Parathyroid adenoma (tissue), 2 donors: Measurements from ENCODE around the gene MBOAT7.
"Not testable (repeated sequence)": the region's sequence is repeated elsewhere in the genome, so short reads cannot be mapped to it uniquely, and the experiment has no call there.

ENCODE experiments used
- H2AFZ ChIP-seq: fragments of 300-600 bp; sonication (generic); one replicate; pipeline ENCODE4 v1.7.0; 2017; ENCODE audit warnings: antibody characterized with exemption, mild to moderate bottlenecking
- H3K27ac ChIP-seq: fragments of 300-600 bp; sonication (generic); one replicate; pipeline ENCODE4 v1.7.0; 2017
- H3K27me3 ChIP-seq: fragments of 300-600 bp; sonication (generic); one replicate; pipeline ENCODE4 v1.7.0; 2017; ENCODE audit warnings: low read length; ENCODE audit not compliant: control insufficient read depth, insufficient read depth
- H3K36me3 ChIP-seq: fragments of 300-600 bp; sonication (generic); one replicate; pipeline ENCODE4 v1.7.0; 2017; ENCODE audit warnings: low read length; ENCODE audit not compliant: control insufficient read depth, insufficient read depth
- H3K4me1 ChIP-seq: fragments of 300-600 bp; sonication (generic); one replicate; pipeline ENCODE4 v1.7.0; 2017; ENCODE audit warnings: control low read depth
- H3K4me2 ChIP-seq: fragments of 300-600 bp; sonication (generic); one replicate; pipeline ENCODE4 v1.7.0; 2017; ENCODE audit warnings: low read length
- H3K4me3 ChIP-seq: fragments of 300-600 bp; sonication (generic); one replicate; pipeline ENCODE4 v1.7.0; 2017; ENCODE audit warnings: low read depth, low read length
- H3K79me2 ChIP-seq: fragments of 300-600 bp; sonication (generic); one replicate; pipeline ENCODE4 v1.7.0; 2017; ENCODE audit warnings: control low read depth
- H3K9ac ChIP-seq: fragments of 300-600 bp; sonication (generic); one replicate; pipeline ENCODE4 v1.7.0; 2017; ENCODE audit warnings: mild to moderate bottlenecking
- H3K9me3 ChIP-seq: fragments of 300-600 bp; sonication (generic); one replicate; pipeline ENCODE4 v1.7.0; 2017; ENCODE audit warnings: low read length; ENCODE audit not compliant: control insufficient read depth
- CTCF ChIP-seq: fragments of 300-600 bp; sonication (generic); IDR thresholded peaks from one replicate; pipeline ENCODE4 v1.7.0; 2017; ENCODE audit warnings: antibody characterized with exemption, mild to moderate bottlenecking
- donor health status: primary hyperparathyroidism.

The MBOAT7 gene

GRCh38 chr19:54218960-54219661 is 29.7 kb upstream of the MBOAT7 start:
- H3K36me3 ChIP-seq, result no peaks in the 10 kb centered on the region
- no peak overlapping the region for H3K4me2 ChIP-seq
- H3K9ac ChIP-seq, result no peak overlapping the region
- no peaks in the 10 kb centered on the region for H3K9me3 ChIP-seq
- no peak overlapping the region for H3K27ac ChIP-seq
- H3K4me3 ChIP-seq, result no peak overlapping the region
- no peaks in the 10 kb centered on the region for H3K27me3 ChIP-seq
- H3K79me2 ChIP-seq, result no peaks in the 10 kb centered on the region
- TF ChIP-seq CTCF, result no peak
- H3K4me1 ChIP-seq, result no peaks in the 10 kb centered on the region
- H2AFZ ChIP-seq, result no peak overlapping the region

- H3K36me3 ChIP-seq, result no peaks in the 10 kb centered on the region
- no peaks in the 10 kb centered on the region for H3K9me3 ChIP-seq
- H2AFZ ChIP-seq, result no peak overlapping the region
- no peaks in the 10 kb centered on the region for H3K4me1 ChIP-seq
- no peaks in the 10 kb centered on the region for H3K27me3 ChIP-seq
- H3K4me2 ChIP-seq, result no peak overlapping the region
- H3K4me3 ChIP-seq, result no peak overlapping the region
- no peak overlapping the region for H3K9ac ChIP-seq
- no peak for TF ChIP-seq CTCF
- no peaks in the 10 kb centered on the region for H3K79me2 ChIP-seq
- no peak overlapping the region for H3K27ac ChIP-seq
These were observed 28.9 kb upstream of the MBOAT7 start for GRCh38 chr19:54218259-54218658.

- not testable (repeated sequence) for H3K36me3 ChIP-seq, H3K4me3 ChIP-seq
These were observed 28.3 kb upstream of the MBOAT7 start for GRCh38 chr19:54217517-54218247.

GRCh38 chr19:54216869-54217268 is 27.5 kb upstream of the MBOAT7 start:
- Histone ChIP-seq H2AFZ (no peak overlapping the region), H3K9ac (no peak overlapping the region), H3K27ac (no peak overlapping the region), H3K4me1 (no peaks in the 10 kb centered on the region), H3K27me3 (no peaks in the 10 kb centered on the region), H3K4me2 (no peak overlapping the region), H3K79me2 (no peaks in the 10 kb centered on the region), H3K4me3 (no peak overlapping the region), H3K9me3 (no peaks in the 10 kb centered on the region), H3K36me3 (no peaks in the 10 kb centered on the region)
- TF ChIP-seq CTCF, result no peak

More at GRCh38 chr19:54217517-54218247, 28.3 kb upstream of the MBOAT7 start:
- not testable (repeated sequence) for H3K27me3 ChIP-seq, H3K9ac ChIP-seq, H3K4me2 ChIP-seq, H3K9me3 ChIP-seq, H3K4me1 ChIP-seq, H2AFZ ChIP-seq, H3K27ac ChIP-seq, H3K79me2 ChIP-seq

GRCh38 chr19:54214734-54215133 is 25.4 kb upstream of the MBOAT7 start:
- H3K79me2 ChIP-seq, H3K9ac ChIP-seq, H3K27ac ChIP-seq, H3K9me3 ChIP-seq, H3K4me2 ChIP-seq, H3K36me3 ChIP-seq, H2AFZ ChIP-seq, H3K4me3 ChIP-seq, H3K4me1 ChIP-seq, H3K27me3 ChIP-seq: not testable (repeated sequence)

GRCh38 chr19:54214217-54214616 is 24.8 kb upstream of the MBOAT7 start:
- not testable (repeated sequence) for H3K4me1 ChIP-seq, H3K27ac ChIP-seq, H3K4me3 ChIP-seq, H3K9me3 ChIP-seq, H3K36me3 ChIP-seq, H3K79me2 ChIP-seq, H3K9ac ChIP-seq, H3K27me3 ChIP-seq, H2AFZ ChIP-seq, H3K4me2 ChIP-seq
